Measurements from ENCODE around the gene F2RL2.

F2RL2 gene

GRCh38 chr5:76622973-76623596 is at the start of gene F2RL2:
Gene F2RL2, minus strand, starts transcription at chr5:76623403. Its CDS starts 173 bp downstream, at chr5:76623230.
- H3K4me3 ChIP-seq (ENCODE audit: low read length) = no peak within 1 kb of the TSS
- TF ChIP-seq ZNF274 (IDR thresholded peaks at IDR 0.05; ENCODE audit: low read depth, low read length) = no peak

- no peak overlapping the region for H3K4me3 ChIP-seq (ENCODE audit: low read length)
- no peak for TF ChIP-seq ZNF274 (IDR thresholded peaks at IDR 0.05; ENCODE audit: low read depth, low read length)
These were observed 49.0 kb upstream of the F2RL2 start for GRCh38 chr5:76672242-76672641.

GRCh38 chr5:76670508-76670907 is 47.3 kb upstream of the F2RL2 start:
- no peak overlapping the region for H3K4me3 ChIP-seq (ENCODE audit: low read length)

GRCh38 chr5:76669245-76669644 is 46.0 kb upstream of the F2RL2 start:
- no peak for TF ChIP-seq ZNF274 (IDR thresholded peaks at IDR 0.05; ENCODE audit: low read depth, low read length)
- H3K4me3 ChIP-seq (ENCODE audit: low read length) = no peak overlapping the region

More at GRCh38 chr5:76670508-76670907, 47.3 kb upstream of the F2RL2 start:
- no peak for TF ChIP-seq ZNF274 (IDR thresholded peaks at IDR 0.05; ENCODE audit: low read depth, low read length)

GRCh38 chr5:76667495-76667894 is 44.3 kb upstream of the F2RL2 start:
- TF ChIP-seq ZNF274 (IDR thresholded peaks at IDR 0.05; ENCODE audit: low read depth, low read length) = no peak

GRCh38 chr5:76664079-76664478 is 40.9 kb upstream of the F2RL2 start:
- no peak for TF ChIP-seq ZNF274 (IDR thresholded peaks at IDR 0.05; ENCODE audit: low read depth, low read length)
- no peak overlapping the region for H3K4me3 ChIP-seq (ENCODE audit: low read length)

More at GRCh38 chr5:76667495-76667894, 44.3 kb upstream of the F2RL2 start:
- no peak overlapping the region for H3K4me3 ChIP-seq (ENCODE audit: low read length)

GRCh38 chr5:76663573-76663972 is 40.4 kb upstream of the F2RL2 start:
- no peak overlapping the region; the same call in 1 of the 2 replicates for H3K4me3 ChIP-seq (ENCODE audit: low read length)
- TF ChIP-seq ZNF274 (IDR thresholded peaks at IDR 0.05; ENCODE audit: low read depth, low read length) = no peak

GRCh38 chr5:76662521-76662920 is 39.3 kb upstream of the F2RL2 start:
- no peak for TF ChIP-seq ZNF274 (IDR thresholded peaks at IDR 0.05; ENCODE audit: low read depth, low read length)

GRCh38 chr5:76660360-76660759 is 37.2 kb upstream of the F2RL2 start:
- H3K4me3 ChIP-seq (ENCODE audit: low read length) = no peak overlapping the region
- no peak for TF ChIP-seq ZNF274 (IDR thresholded peaks at IDR 0.05; ENCODE audit: low read depth, low read length)

More at GRCh38 chr5:76662521-76662920, 39.3 kb upstream of the F2RL2 start:
- no peak overlapping the region for H3K4me3 ChIP-seq (ENCODE audit: low read length)

GRCh38 chr5:76657683-76658311 is 34.6 kb upstream of the F2RL2 start:
- TF ChIP-seq ZNF274 (IDR thresholded peaks at IDR 0.05; ENCODE audit: low read depth, low read length) = no peak
- H3K4me3 ChIP-seq (ENCODE audit: low read length) = no peak overlapping the region

- no peak for TF ChIP-seq ZNF274 (IDR thresholded peaks at IDR 0.05; ENCODE audit: low read depth, low read length)
- no peak overlapping the region for H3K4me3 ChIP-seq (ENCODE audit: low read length)
These were observed 33.9 kb upstream of the F2RL2 start for GRCh38 chr5:76657091-76657490.

GRCh38 chr5:76652809-76653414 is 29.7 kb upstream of the F2RL2 start:
- H3K4me3 ChIP-seq (ENCODE audit: low read length) = no peak overlapping the region
- TF ChIP-seq ZNF274 (IDR thresholded peaks at IDR 0.05; ENCODE audit: low read depth, low read length) = no peak

- no peak for TF ChIP-seq ZNF274 (IDR thresholded peaks at IDR 0.05; ENCODE audit: low read depth, low read length)
- no peak overlapping the region for H3K4me3 ChIP-seq (ENCODE audit: low read length)
These were observed 25.9 kb upstream of the F2RL2 start for GRCh38 chr5:76649140-76649539.

- TF ChIP-seq ZNF274 (IDR thresholded peaks at IDR 0.05; ENCODE audit: low read depth, low read length) = no peak
- no peak overlapping the region for H3K4me3 ChIP-seq (ENCODE audit: low read length)
These were observed 20.2 kb upstream of the F2RL2 start for GRCh38 chr5:76643371-76643770.
